ENCODE data around the gene ANKFY1. TPM values are rescaled to one million over a fixed set of nuclear protein-coding genes. Genes with fewer than 3 reads are reported as not detected.

ANKFY1 gene
- total RNA-seq, 3 donors from 2014 or later = 33.4 to 37.1 (median 34.8) TPM

GRCh38 chr17:4136373-4136772, 127.4 kb downstream of the ANKFY1 start:
- no peak for DNase-seq
- no peak for ATAC-seq
- Mint-ChIP-seq H3K4me1 (ENCODE audit: low read depth) (peaks cover 65% of the 10 kb centered on the region), H3K9me3 (no peaks in the 10 kb centered on the region), H3K36me3 (ENCODE audit: insufficient read depth) (peaks cover 13% of the 10 kb centered on the region), H3K4me3 (no peak overlapping the region), H3K27me3 (ENCODE audit: low read depth) (no peaks in the 10 kb centered on the region)

GRCh38 chr17:4135489-4135888, 128.3 kb downstream of the ANKFY1 start:
- peaks cover 65% of the 10 kb centered on the region for H3K4me1 Mint-ChIP-seq (ENCODE audit: low read depth)
- no peak overlapping the region for H3K4me3 Mint-ChIP-seq
- H3K27me3 Mint-ChIP-seq (ENCODE audit: low read depth) = no peaks in the 10 kb centered on the region
- DNase-seq = no peak
- no peak for ATAC-seq
- H3K9me3 Mint-ChIP-seq = no peaks in the 10 kb centered on the region
- peaks cover 22% of the 10 kb centered on the region for H3K36me3 Mint-ChIP-seq (ENCODE audit: insufficient read depth)

DNA sequence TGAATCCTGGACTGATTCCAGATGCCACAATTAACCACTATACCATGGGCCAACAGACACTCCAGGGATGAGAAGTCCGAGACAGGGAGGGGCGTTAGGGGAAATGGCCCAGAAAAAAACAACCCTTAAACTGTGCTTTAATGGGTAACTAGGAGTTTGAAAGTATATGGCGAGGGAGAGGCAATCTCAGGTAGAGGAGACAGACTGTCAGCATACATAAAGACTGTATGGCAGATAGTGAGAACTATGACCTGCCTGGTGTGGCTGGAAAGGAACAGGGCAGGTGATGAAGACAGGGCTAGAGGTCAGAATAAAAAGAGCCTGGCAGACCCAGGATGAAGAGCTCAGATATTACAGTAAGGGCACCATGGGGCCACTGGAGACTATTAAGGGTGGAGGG, 129.1 kb downstream of the ANKFY1 start:
- no peak for DNase-seq
- Mint-ChIP-seq H3K27me3 (ENCODE audit: low read depth) (no peaks in the 10 kb centered on the region), H3K9me3 (no peaks in the 10 kb centered on the region), H3K4me1 (ENCODE audit: low read depth) (peaks cover 60% of the 10 kb centered on the region), H3K4me3 (no peak overlapping the region), H3K36me3 (ENCODE audit: insufficient read depth) (peaks cover 25% of the 10 kb centered on the region)
- ATAC-seq = no peak

DNA sequence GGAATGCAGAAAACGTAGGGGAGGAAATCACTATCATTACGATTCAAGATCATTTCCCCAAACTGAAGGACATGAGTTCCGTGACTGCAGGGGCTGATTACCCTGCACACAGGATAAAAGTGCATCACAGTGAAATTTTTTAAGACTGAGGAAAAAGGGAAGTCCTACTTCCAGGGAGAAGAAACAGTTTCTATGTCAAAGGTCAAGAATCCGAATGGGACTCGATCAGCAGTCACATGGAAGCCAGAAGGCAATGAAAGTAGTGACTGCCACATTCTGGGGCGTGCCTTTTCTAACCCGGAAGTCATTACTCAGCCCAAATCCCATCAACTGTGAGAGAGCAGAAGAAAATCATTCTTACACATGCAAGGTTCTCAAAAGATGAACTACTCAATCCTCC, 133.1 kb downstream of the ANKFY1 start:
- Mint-ChIP-seq H3K4me1 (ENCODE audit: low read depth) (peaks cover 52% of the 10 kb centered on the region), H3K4me3 (no peak overlapping the region), H3K27me3 (ENCODE audit: low read depth) (no peaks in the 10 kb centered on the region), H3K9me3 (no peaks in the 10 kb centered on the region), H3K36me3 (ENCODE audit: insufficient read depth) (peaks cover 21% of the 10 kb centered on the region)
- DNase-seq = no peak
- ATAC-seq = no peak

DNA sequence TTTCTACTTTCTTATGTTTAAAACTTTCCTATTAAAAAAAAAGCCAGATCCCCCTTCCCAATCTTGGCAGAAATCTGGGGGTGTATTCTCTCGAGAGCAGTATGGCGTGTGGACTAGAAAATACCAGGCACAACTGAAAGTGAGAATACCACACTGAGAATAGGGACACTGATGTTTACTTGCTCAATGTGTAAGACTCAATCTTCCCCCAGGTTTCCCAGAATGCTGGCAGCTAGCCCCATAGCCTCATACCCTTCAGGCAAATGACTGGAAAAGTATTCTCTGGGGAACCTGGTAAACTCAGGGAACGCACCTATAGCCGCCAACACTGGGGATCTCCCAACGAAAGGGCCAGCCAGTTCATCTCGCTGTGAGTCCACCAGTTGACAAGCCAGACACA, 136.2 kb downstream of the ANKFY1 start:
- DNase-seq = no peak
- Mint-ChIP-seq H3K36me3 (ENCODE audit: insufficient read depth) (peaks cover 32% of the 10 kb centered on the region), H3K27me3 (ENCODE audit: low read depth) (no peaks in the 10 kb centered on the region), H3K4me3 (no peak overlapping the region), H3K9me3 (no peaks in the 10 kb centered on the region), H3K4me1 (ENCODE audit: low read depth) (peaks cover 41% of the 10 kb centered on the region)
- no peak for ATAC-seq

DNA sequence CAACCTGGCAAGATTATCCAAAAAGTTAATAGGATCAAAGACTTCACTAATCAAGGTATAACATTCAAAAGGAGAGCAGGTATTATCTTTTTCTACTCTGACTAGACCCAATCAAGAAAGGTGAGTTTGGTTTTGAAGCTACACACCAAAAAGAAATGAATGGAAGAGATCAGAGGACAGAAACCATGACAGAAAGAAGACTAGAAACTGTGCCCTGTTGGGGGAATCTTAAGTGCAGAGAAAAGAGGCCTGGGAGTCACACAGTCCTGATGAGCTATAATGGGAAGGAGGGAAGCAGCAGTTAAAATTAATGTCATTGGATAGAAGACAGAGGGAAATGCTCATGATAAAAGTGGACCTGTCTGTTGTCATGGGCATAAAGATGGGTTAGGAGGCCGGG, 138.2 kb downstream of the ANKFY1 start:
- peak in 1 of 2 donors; percentile 51 for ATAC-seq
- peaks cover 31% of the 10 kb centered on the region for H3K4me1 Mint-ChIP-seq (ENCODE audit: low read depth)
- H3K9me3 Mint-ChIP-seq = no peaks in the 10 kb centered on the region
- no peak for DNase-seq
- H3K4me3 Mint-ChIP-seq = no peak overlapping the region
- peaks cover 22% of the 10 kb centered on the region for H3K36me3 Mint-ChIP-seq (ENCODE audit: insufficient read depth)
- H3K27me3 Mint-ChIP-seq (ENCODE audit: low read depth) = no peaks in the 10 kb centered on the region

DNA sequence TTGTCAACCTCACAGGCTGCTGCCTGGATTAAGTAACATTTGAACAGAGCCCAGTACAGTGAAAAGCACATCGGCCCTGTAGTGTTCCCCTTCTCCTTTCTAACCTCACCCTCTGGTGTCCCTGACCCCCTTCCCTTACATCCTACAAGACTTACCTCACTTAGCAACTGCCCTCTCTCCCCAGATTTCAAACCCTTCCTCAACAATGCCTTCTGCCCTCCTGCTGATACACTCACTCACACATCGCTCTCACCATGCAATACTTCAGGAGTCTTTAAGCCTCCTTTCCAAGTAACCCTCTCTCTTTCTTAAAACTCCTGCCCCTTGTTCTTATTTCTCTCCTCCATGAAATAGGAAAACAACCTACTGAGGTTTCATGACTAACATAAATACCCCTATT, 138.8 kb downstream of the ANKFY1 start:
- H3K4me3 Mint-ChIP-seq = no peak overlapping the region
- no peaks in the 10 kb centered on the region for H3K27me3 Mint-ChIP-seq (ENCODE audit: low read depth)
- H3K36me3 Mint-ChIP-seq (ENCODE audit: insufficient read depth) = peaks cover 19% of the 10 kb centered on the region
- no peaks in the 10 kb centered on the region for H3K9me3 Mint-ChIP-seq
- DNase-seq (no peak), ATAC-seq (no peak)
- peaks cover 29% of the 10 kb centered on the region for H3K4me1 Mint-ChIP-seq (ENCODE audit: low read depth)

DNA sequence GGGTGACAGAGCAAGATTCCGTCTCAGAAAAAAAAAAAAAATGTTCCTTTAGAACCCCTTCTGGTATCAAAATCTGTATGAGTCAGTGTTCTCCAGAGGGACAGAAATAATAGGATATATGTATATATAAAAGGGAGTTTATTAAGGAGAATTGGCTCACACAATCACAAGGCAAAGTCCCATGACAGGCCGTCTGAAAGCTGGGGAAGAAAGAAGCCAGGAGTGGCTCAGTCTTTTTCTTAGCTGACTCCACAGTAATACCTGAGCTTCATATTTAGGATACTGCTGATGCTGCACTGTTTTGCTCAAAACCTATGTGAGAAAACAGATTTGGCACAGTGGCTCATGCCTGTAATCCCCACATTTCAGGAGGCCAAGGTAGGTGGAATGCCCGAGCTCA, 143.4 kb downstream of the ANKFY1 start:
- Mint-ChIP-seq H3K9me3 (no peaks in the 10 kb centered on the region), H3K4me1 (ENCODE audit: low read depth) (peaks cover 6% of the 10 kb centered on the region), H3K27me3 (ENCODE audit: low read depth) (no peaks in the 10 kb centered on the region), H3K4me3 (no peak overlapping the region), H3K36me3 (ENCODE audit: insufficient read depth) (peaks cover 22% of the 10 kb centered on the region)
- ATAC-seq = no peak
- DNase-seq = no peak

GRCh38 chr17:4119299-4119698, 144.5 kb downstream of the ANKFY1 start:
- Mint-ChIP-seq H3K36me3 (ENCODE audit: insufficient read depth) (peaks cover 23% of the 10 kb centered on the region), H3K4me1 (ENCODE audit: low read depth) (peaks cover 1% of the 10 kb centered on the region), H3K27me3 (ENCODE audit: low read depth) (no peaks in the 10 kb centered on the region), H3K4me3 (no peak overlapping the region), H3K9me3 (no peaks in the 10 kb centered on the region)
- DNase-seq (no peak), ATAC-seq (no peak)

DNA sequence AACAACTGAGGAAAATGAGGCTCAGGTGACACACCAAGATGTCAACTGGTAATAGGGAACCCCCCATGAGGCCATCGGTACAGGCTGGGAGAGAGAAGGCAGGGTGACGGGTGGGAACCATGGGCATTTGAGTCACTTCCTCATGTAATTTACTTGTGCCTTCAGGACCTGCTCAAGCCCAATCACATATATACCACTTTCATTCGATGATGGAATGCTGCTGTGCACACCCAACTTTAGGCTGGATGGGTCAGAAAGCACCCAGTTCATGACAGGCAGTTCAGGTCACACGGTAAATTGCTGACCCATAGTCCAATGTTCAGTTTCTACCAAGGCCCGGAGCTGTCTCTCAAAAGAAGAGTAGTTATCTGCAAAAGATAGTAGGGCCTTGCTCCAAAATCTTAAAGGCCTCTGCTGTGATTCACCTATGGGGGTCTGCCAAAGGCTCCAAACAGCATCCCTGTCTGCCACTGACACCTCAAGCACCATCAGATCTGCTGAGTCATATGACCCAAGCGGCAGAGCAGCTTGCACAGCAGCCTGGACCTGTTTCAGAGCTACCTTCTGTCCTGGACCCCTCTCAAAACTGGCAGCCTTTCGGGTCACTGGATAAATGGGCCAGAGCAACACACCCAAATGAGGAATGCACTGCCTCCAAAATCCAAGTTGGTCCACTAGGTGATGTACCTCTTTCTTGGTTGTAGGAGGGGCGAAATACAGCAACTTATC, 145.6 kb downstream of the ANKFY1 start:
- peaks cover 19% of the 10 kb centered on the region for H3K36me3 Mint-ChIP-seq (ENCODE audit: insufficient read depth)
- H3K27me3 Mint-ChIP-seq (ENCODE audit: low read depth) = no peaks in the 10 kb centered on the region
- ATAC-seq (no peak), DNase-seq (no peak)
- peaks cover 1% of the 10 kb centered on the region for H3K4me1 Mint-ChIP-seq (ENCODE audit: low read depth)
- H3K9me3 Mint-ChIP-seq = no peaks in the 10 kb centered on the region
- no peak overlapping the region for H3K4me3 Mint-ChIP-seq

GRCh38 chr17:4116516-4116915, 147.3 kb downstream of the ANKFY1 start:
- DNase-seq (no peak), ATAC-seq (no peak)
- H3K4me1 Mint-ChIP-seq (ENCODE audit: low read depth) = peaks cover 1% of the 10 kb centered on the region
- H3K36me3 Mint-ChIP-seq (ENCODE audit: insufficient read depth) = peaks cover 26% of the 10 kb centered on the region
- no peak overlapping the region for H3K4me3 Mint-ChIP-seq
- H3K27me3 Mint-ChIP-seq (ENCODE audit: low read depth) = no peaks in the 10 kb centered on the region
- no peaks in the 10 kb centered on the region for H3K9me3 Mint-ChIP-seq

Other genes with a start within 250 kb of the ANKFY1 start
- gene ZZEF1, start 120.9 kb downstream of the ANKFY1 start, total RNA-seq = 10 to 100 TPM; 32.5 to 35.5 (median 34.6) TPM
- gene CYB5D2, start 120.8 kb downstream of the ANKFY1 start, total RNA-seq = 1 to 10 TPM; 5.2 to 6.0 (median 5.2) TPM
- 10 to 100 TPM; 71.3 to 73.0 (median 72.2) TPM for gene UBE2G1, start 102.7 kb upstream of the ANKFY1 start, total RNA-seq
- 1 to 10 TPM; 4.1 to 8.8 (median 6.1) TPM for gene SPNS3, start 170.0 kb upstream of the ANKFY1 start, total RNA-seq
- gene SPNS2, start 234.9 kb upstream of the ANKFY1 start, total RNA-seq = under 1 TPM; 0.33 to 0.47 (median 0.46) TPM

Measured in activated T-cell treated with anti-CD3 and anti-CD28 coated beads, Interleukin-2, amount 50 U/mL, for 4 hours (primary cell).